SK-N-SH (cell line): ENCODE data around the gene PTPRG. TPM values are rescaled to one million over a fixed set of nuclear protein-coding genes. Genes with fewer than 3 reads are reported as not detected.

ENCODE experiments used
- CTCF ChIA-PET: fragments of 300-600, 350-600 bp; formaldehyde crosslinking; extraction: SDS; loops from one replicate; lab custom pipeline; 2021; lab: Yijun Ruan, JAX
- POLR2A ChIA-PET: fragments of 350-600 bp; sonication (Branson Sonifier 250); formaldehyde crosslinking; extraction: SDS; loops from one replicate; lab custom pipeline; 2020; ENCODE audit warnings: antibody characterized with exemption, inconsistent platforms; lab: Yijun Ruan, JAX
- DNase-seq: peaks from one replicate; pipeline ENCODE4 v3.0.0; 2012
- H2AFZ ChIP-seq: fragments of 200-600 bp; sonication (generic); 2 replicates; pipeline ENCODE4 v1.8.1; 2016; ENCODE audit warnings: antibody characterized with exemption, mild to moderate bottlenecking, low read depth
- H3F3A ChIP-seq: fragments of 200-600 bp; sonication (generic); replicated peaks from 2 replicates; pipeline ENCODE3; 2016; ENCODE audit warnings: antibody characterized with exemption, mild to moderate bottlenecking; ENCODE audit not compliant: insufficient read depth
- H3K27ac ChIP-seq, 2 experiments: fragments of 200-500 bp in 1 of 2; fragments of 200-600 bp in 1 of 2; sonication (Bioruptor generic) in 1 of 2; sonication (generic), shearing (Covaris generic) in 1 of 2; 2 replicates each; pipeline versions ENCODE4 v1.5.1 to v1.6.1; 2014 to 2016; ENCODE audit warnings: low read depth in 2 of 2, inconsistent platforms in 1 of 2, low read length in 1 of 2, mild to moderate bottlenecking in 1 of 2, mixed read lengths in 1 of 2
- H3K27me3 ChIP-seq: fragments of 200-600 bp; sonication (generic), shearing (Covaris generic); 2 replicates; pipeline ENCODE4 v1.6.1; 2016; ENCODE audit warnings: mixed run types; ENCODE audit not compliant: insufficient read depth
- H3K36me3 ChIP-seq, 2 experiments: fragments of 200-500 bp in 1 of 2; fragments of 200-600 bp in 1 of 2; sonication (Bioruptor generic) in 1 of 2; sonication (generic) in 1 of 2; replicated peaks in 1 of 2; 2 replicates each; pipeline versions ENCODE3 to v1.5.1; 2014 to 2016; ENCODE audit warnings: low read length in 1 of 2, mild to moderate bottlenecking in 1 of 2; ENCODE audit not compliant: insufficient read depth in 2 of 2, control insufficient read depth in 1 of 2
- H3K4me1 ChIP-seq, 2 experiments: fragments of 200-500 bp in 1 of 2; fragments of 200-600 bp in 1 of 2; sonication (Bioruptor generic) in 1 of 2; sonication (generic), shearing (Covaris generic) in 1 of 2; 2 replicates each; pipeline versions ENCODE4 v1.5.1 to v1.6.1; 2014 to 2016; ENCODE audit warnings: low read depth in 1 of 2, low read length in 1 of 2, mixed run types in 1 of 2; ENCODE audit not compliant: insufficient read depth in 2 of 2, control insufficient read depth in 1 of 2
- H3K4me2 ChIP-seq: fragments of 200-600 bp; sonication (generic), shearing (Covaris generic); 2 replicates; pipeline ENCODE4 v1.6.1; 2017; ENCODE audit warnings: mixed run types
- H3K4me3 ChIP-seq, 2 experiments: fragments of 200-500 bp in 1 of 2; fragments of 200-600 bp in 1 of 2; sonication (Bioruptor generic) in 1 of 2; sonication (generic), shearing (Covaris generic) in 1 of 2; 2 replicates each; pipeline versions ENCODE4 v1.5.1 to v1.8.1; 2014 to 2016; ENCODE audit warnings: low read depth in 2 of 2, inconsistent platforms in 1 of 2, low read length in 1 of 2, mild to moderate bottlenecking in 1 of 2, mixed read lengths in 1 of 2, moderate library complexity in 1 of 2
- H3K79me2 ChIP-seq: fragments of 200-600 bp; sonication (generic); 2 replicates; pipeline ENCODE4 v1.8.1; 2017; ENCODE audit warnings: mild to moderate bottlenecking; ENCODE audit not compliant: insufficient read depth
- H3K9ac ChIP-seq: fragments of 200-600 bp; sonication (generic); 2 replicates; pipeline ENCODE4 v1.6.1; 2017; ENCODE audit warnings: mixed run types
- H3K9me2 ChIP-seq: fragments of 200-600 bp; sonication (generic); 2 replicates; pipeline ENCODE4 v1.6.1; 2017; ENCODE audit warnings: mixed run types
- H3K9me3 ChIP-seq: fragments of 200-600 bp; sonication (generic); 2 replicates; pipeline ENCODE4 v1.6.1; 2017; ENCODE audit warnings: mixed run types, mild to moderate bottlenecking, moderate library complexity
- H4K20me1 ChIP-seq: fragments of 200-600 bp; sonication (generic); 2 replicates; pipeline ENCODE4 v1.6.1; 2017; ENCODE audit warnings: mild to moderate bottlenecking, mixed run types; ENCODE audit not compliant: insufficient read depth
- EP300 ChIP-seq, 2 experiments: IDR thresholded peaks; 2 replicates each; pipeline versions ENCODE4 v1.4.0 to v1.6.1; 2012; ENCODE audit warnings: borderline replicate concordance in 1 of 2, low read depth in 1 of 2, low read length in 1 of 2
- FOXJ3 ChIP-seq: sonication (generic); formaldehyde crosslinking; IDR thresholded peaks from 2 replicates; pipeline ENCODE4 v1.5.1; 2020; ENCODE audit warnings: mild to moderate bottlenecking, missing genetic modification reagents
- GATA2 ChIP-seq: sonication (generic); formaldehyde crosslinking; IDR thresholded peaks from 2 replicates; pipeline ENCODE4 v1.5.0; 2020; ENCODE audit warnings: mild to moderate bottlenecking, missing genetic modification reagents
- JUND ChIP-seq: IDR thresholded peaks from 2 replicates; pipeline ENCODE4 v1.4.0; 2012
- MEF2A ChIP-seq: IDR thresholded peaks from 2 replicates; pipeline ENCODE4 v1.4.0; 2012; ENCODE audit warnings: low read depth, borderline replicate concordance
- MXI1 ChIP-seq: IDR thresholded peaks from 2 replicates; pipeline ENCODE4 v1.6.1; 2012; ENCODE audit warnings: mild to moderate bottlenecking, low read depth, low read length, improper control_type of control experiment
- RCOR1 ChIP-seq: fragments of 150-350 bp; IDR thresholded peaks from 2 replicates; pipeline ENCODE4 v1.6.1; 2017; ENCODE audit warnings: antibody characterized with exemption, low read length
- RFX5 ChIP-seq: IDR thresholded peaks from 2 replicates; pipeline ENCODE4 v1.6.1; 2012; ENCODE audit warnings: mild to moderate bottlenecking, improper control_type of control experiment, low read length
- SIN3A ChIP-seq: IDR thresholded peaks from 2 replicates; pipeline ENCODE4 v1.6.1; 2012; ENCODE audit warnings: low read depth, mild to moderate bottlenecking, low read length, moderate library complexity, borderline replicate concordance
- TCF12 ChIP-seq: IDR thresholded peaks from 2 replicates; pipeline ENCODE4 v1.4.0; 2012
- USF1 ChIP-seq: IDR thresholded peaks from 2 replicates; pipeline ENCODE4 v1.4.0; 2012; ENCODE audit warnings: low read depth, borderline replicate concordance
- WGBS: methylation state at CpG from one replicate; pipeline ENCODE4 v1.1.6; 2017; ENCODE audit warnings: low lambda C conversion rate; 5-methylcytosine and 5-hydroxymethylcytosine counted together
- polyA plus RNA-seq, 3 experiments: library from polyadenylated mRNA; depleted of rRNA; stranded (reverse); fragments of >200 nt; gene quantifications; 2 replicates each; pipeline ENCODE4 v1.2.3, GENCODE V29; 2012

The PTPRG gene
- polyA plus RNA-seq, 1 of the 3 experiments (the other 2 are of a cell fraction): 14.1 TPM

DNA sequence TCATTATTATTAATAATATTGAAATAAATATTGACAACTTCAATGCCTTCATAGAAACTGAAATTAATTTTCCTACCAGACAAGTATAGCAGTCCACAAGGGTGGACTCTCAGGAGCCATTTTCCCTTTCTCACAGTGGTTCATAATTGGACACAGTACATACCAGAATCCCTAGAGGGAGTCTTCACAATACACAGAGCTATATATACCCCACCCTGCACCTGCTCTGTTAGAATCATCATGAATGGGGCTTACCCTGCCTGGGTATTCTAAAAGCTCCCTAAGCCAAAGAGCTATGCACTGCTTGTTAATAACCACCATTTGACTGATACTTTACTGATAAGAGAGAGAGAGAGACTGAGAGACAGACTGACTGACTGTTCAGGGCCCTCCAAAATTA lies 677.1 kb downstream of the PTPRG start:
- no peak overlapping the region for H3K4me3 ChIP-seq
- no peak for DNase-seq
- no peaks in the 10 kb centered on the region for H3K9me2 ChIP-seq
- no peak overlapping the region for H3K4me2 ChIP-seq
- no peaks in the 10 kb centered on the region for H3K36me3 ChIP-seq
- H3K9ac ChIP-seq: no peak overlapping the region
- H3F3A ChIP-seq: no peaks in the 10 kb centered on the region
- H3K79me2 ChIP-seq: no peaks in the 10 kb centered on the region
- no peaks in the 10 kb centered on the region for H3K27me3 ChIP-seq
- H2AFZ ChIP-seq: no peak overlapping the region
- H3K9me3 ChIP-seq: no peaks in the 10 kb centered on the region
- no peak for TF ChIP-seq TCF12
- no peak for TF ChIP-seq USF1
- no peak for TF ChIP-seq JUND
- TF ChIP-seq SIN3A: no peak
- TF ChIP-seq RCOR1: no peak
- no peaks in the 10 kb centered on the region for H4K20me1 ChIP-seq
- H3K27ac ChIP-seq: no peak overlapping the region
- ChIA-PET POLR2A (no interaction called here), CTCF (interaction anchor here (1.0 to 1.4 kb wide), 3 partner anchors 9 to 91 kb away, joined by 3 to 10 read pairs (median 4); no protein-coding TSS in a partner anchor)
- H3K4me1 ChIP-seq: peaks cover 0 to 14% of the 10 kb centered on the region in 2 experiments; a peak in 2 of 4 replicates

DNA sequence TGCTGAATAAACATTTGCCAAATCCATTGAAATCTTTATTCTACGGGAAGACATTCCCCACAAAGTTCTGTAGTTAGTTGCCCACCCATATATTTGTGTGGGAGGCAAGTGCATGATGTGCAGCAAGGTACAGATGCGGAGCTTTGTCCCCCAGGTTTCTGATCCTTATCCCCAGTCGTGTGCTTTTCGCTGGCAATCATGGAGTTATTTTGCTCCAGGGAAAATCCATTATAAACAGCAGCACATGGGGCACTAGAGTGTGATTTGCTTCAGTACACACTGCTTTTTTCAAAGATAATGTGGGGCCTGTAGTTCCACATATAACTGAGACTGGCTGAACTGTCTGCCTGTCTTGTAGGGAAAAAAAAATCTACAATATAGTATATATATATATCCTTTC lies 679.9 kb downstream of the PTPRG start:
- no peaks in the 10 kb centered on the region for H3K79me2 ChIP-seq
- peaks cover 0 to 4% of the 10 kb centered on the region in 2 experiments for H3K36me3 ChIP-seq
- no peaks in the 10 kb centered on the region for H3K9me3 ChIP-seq
- H3K4me2 ChIP-seq: no peak overlapping the region
- 75% methylated on average over 4 of the region's 4 CpGs for WGBS
- no peaks in the 10 kb centered on the region for H4K20me1 ChIP-seq
- H3K4me3 ChIP-seq: no peak overlapping the region
- H3F3A ChIP-seq: no peaks in the 10 kb centered on the region
- DNase-seq: peak; percentile 52
- H3K27me3 ChIP-seq: no peaks in the 10 kb centered on the region
- no peak overlapping the region for H2AFZ ChIP-seq
- H3K9ac ChIP-seq: no peak overlapping the region
- no peaks in the 10 kb centered on the region for H3K9me2 ChIP-seq
- ChIA-PET CTCF (interaction anchor here (1.0 to 6.1 kb wide), 5 partner anchors 9 to 304 kb away, joined by 3 to 30 read pairs (median 4); no protein-coding TSS in a partner anchor), POLR2A (interaction anchor here (0.6 kb wide), 1 partner anchor 314 kb away, joined by 3 read pairs; no protein-coding TSS in a partner anchor)
- TF ChIP-seq RFX5: no peak
- peak in 1 of 2 experiments; percentile 87; a peak in 2 of 4 replicates for TF ChIP-seq EP300 (IDR thresholded peaks at IDR 0.05; ENCODE audit: borderline replicate concordance in 1 of 2, low read depth in 1 of 2, low read length in 1 of 2)
- peak; percentile 92 for TF ChIP-seq GATA2 (CRISPR knock-in tag)
- peak; percentile 67; the same call in 1 of the 2 replicates for TF ChIP-seq RCOR1
- TF ChIP-seq FOXJ3: peak; percentile 82
- no peak for TF ChIP-seq MEF2A
- peak; percentile 76; the same call in 1 of the 2 replicates for TF ChIP-seq MXI1
- H3K4me1 ChIP-seq: peaks cover 0 to 14% of the 10 kb centered on the region in 2 experiments; a peak in 2 of 4 replicates
- H3K27ac ChIP-seq: no peak overlapping the region; a peak in 1 of 4 replicates
